H4 (cell line): ENCODE measurements around the gene BRMS1. TPM values are rescaled to one million over a fixed set of nuclear protein-coding genes. Genes with fewer than 3 reads are reported as not detected.

Experiments
- DNase-seq: peaks from one replicate; pipeline ENCODE4 v3.0.0-alpha.2; 2015; ENCODE audit warnings: low spot score
- total RNA-seq: library from RNA; depleted of rRNA; stranded (reverse); fragments of >200 nt; shearing (Covaris generic); gene quantifications from 2 replicates; pipeline ENCODE4 v1.2.3, GENCODE V29; 2014

Gene BRMS1
- total RNA-seq, 1 experiment from 2014 or later, result 88.2 TPM

DNA sequence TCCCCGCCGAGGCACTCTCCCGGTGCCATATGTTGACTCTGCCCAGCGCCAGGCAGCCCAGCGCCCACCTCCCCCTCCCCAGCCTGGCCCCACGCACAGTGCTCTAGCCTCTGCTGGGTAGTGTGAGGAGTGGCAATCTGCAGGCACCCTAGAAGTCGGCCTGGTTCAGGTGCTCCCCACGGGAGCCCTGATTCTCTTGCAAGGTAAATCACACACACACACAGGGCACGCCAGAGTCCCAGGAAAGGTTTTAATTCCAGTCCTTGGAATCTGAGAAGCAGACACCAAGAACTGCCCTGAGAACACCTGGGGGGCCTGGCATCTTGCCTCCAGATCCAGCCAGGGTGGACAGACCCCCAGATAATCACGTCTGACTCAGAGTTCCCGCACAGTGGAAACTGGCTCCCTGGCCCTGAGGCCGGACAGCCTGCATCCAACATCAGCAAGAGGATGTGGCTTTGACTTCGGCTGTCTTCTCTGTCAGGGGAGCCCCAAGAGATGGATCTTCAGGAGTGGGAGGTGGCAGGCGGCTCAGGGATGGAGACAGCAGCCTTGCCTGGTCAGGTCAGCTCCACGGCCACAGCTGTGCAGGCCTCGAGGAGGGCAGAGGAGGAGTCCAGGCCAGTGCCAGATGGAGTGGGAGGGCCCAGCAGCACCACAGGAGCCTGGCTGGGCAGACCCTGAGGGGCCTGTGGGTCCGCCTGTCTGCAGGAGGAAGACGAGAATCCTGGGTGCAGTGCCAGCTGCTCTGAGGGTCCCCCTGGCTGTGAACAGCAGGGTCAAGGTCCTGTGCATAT lies 7.6 kb downstream of the BRMS1 start:
- no peak for DNase-seq

DNA sequence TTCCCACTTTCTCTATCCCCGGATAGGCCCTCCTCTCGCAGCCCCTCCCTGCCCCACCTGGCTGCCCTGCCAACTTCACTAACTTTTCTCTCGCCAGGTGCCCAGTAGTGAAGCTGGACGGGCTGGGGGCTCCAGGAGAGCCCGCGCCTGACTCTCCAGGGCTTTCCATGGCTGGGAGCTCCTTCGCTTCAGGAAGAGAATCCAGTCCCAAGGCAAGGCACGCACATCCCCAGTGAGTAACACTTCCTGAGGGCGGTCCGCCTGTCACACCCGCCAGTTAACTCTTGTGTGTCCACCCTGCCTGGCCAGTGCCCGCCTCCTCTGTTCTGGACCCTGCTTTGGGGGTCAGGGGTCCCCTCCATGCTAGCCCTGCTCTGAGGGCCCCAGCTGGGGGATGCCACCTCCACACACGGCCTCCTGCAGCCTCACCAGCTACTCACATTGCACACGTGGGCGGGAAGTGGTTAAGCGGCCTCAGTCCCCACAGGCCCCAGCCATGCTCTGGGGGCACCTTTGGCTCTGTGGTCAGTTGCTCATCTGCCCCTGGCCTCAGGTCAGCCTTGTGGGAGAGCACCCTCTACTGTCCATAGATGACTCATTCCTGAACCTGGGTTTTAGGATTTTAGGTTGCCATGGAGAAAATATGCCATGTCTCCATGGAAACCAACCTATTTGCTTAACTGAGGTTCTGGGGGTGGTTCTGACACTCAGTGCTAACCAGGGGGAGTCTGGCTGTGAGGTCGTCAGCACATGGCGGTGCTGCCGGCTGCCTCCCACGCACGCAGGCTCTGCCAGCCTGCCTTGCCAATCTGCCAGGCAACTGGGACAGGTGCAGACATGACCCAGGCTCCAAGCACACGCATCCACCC lies 8.4 kb downstream of the BRMS1 start, which contains the start of gene RIN1:
Gene RIN1 (minus strand): TSS at position 201 of the 869 bp plus-strand sequence. CDS start 32 bp downstream, at position 169.
- DNase-seq, result peak; percentile 82

GRCh38 chr11:66335531-66336233 lies 9.2 kb downstream of the BRMS1 start:
- DNase-seq, result peak; percentile 53

DNA sequence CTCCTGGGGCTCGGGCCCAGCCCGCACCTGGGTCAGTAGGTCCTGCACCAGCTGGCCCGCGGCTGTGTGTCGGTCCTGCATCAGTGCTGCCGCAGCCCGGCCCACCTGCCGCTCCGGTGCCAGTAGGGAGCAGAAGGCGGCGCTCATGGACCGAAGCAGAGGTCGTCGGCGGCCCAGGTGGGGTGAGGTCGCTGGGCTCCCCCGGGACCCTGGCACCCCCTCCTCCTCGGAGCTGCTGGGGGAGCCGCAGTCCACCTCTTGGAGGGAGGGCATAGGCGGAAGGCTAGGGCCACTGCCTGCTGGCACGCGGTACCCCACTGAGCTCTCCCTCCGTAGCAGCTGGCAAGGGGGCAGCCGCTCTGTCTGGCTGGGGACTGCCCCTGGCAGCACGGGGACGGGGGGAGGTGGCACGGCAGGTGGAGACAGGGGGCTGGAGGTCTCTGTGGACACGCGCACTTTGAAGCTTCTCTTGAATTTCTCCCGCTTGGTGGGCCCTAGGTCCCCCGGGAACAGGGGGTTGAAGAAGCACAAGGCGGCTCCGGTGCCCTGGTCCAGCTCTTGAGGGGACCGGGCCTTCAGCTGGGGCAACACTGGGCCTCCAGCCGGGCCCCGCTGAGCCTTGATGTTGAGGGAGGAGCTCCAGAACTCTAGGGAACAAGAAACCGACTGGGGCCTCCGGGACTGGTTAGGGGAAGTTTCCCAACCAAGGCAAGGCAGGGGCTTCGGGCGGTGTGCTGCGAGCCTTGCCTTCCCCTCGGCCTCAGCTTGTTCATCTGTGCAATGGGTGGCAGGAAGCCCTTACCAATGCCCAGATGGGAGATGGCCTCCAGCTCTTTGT lies 10.1 kb downstream of the BRMS1 start:
- no peak for DNase-seq

- no peak for DNase-seq
Observed at GRCh38 chr11:66333896-66334604, 10.9 kb downstream of the BRMS1 start.

DNA sequence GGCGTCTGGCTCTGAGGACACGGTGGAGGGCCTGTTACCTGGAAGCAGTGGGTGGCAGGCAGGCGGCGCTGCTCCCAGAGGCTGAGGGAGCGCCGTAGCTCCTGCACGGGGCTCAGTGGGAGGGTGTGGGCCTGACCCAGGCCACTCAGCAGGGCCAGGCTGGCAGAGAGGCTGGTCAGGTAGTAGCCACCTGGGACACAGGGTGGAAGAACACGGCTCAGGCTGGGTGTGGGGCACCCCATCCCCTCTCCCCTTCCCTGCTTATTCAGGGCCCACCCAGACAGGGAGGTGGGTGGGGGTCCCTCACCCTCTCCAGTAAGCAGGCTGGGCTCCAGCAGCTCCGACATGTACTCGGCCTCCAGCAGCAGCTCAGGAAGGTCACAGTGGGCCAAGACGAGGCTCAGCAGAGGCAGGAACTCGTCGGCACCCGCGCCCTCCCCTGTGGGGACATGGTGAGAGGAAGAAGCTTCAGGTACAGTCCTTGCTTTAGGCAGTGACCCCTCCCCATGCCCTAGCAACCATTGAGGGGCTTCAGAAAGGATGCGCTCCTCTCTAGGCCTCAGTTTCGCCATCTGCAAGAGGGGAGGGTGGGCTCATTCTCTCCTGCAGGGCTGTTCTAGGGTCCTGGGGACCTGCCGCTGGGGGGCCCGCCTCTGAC lies 11.6 kb downstream of the BRMS1 start:
- no peak for DNase-seq

- no peak for DNase-seq
Observed at GRCh38 chr11:66332371-66333219, 12.3 kb downstream of the BRMS1 start.

DNA sequence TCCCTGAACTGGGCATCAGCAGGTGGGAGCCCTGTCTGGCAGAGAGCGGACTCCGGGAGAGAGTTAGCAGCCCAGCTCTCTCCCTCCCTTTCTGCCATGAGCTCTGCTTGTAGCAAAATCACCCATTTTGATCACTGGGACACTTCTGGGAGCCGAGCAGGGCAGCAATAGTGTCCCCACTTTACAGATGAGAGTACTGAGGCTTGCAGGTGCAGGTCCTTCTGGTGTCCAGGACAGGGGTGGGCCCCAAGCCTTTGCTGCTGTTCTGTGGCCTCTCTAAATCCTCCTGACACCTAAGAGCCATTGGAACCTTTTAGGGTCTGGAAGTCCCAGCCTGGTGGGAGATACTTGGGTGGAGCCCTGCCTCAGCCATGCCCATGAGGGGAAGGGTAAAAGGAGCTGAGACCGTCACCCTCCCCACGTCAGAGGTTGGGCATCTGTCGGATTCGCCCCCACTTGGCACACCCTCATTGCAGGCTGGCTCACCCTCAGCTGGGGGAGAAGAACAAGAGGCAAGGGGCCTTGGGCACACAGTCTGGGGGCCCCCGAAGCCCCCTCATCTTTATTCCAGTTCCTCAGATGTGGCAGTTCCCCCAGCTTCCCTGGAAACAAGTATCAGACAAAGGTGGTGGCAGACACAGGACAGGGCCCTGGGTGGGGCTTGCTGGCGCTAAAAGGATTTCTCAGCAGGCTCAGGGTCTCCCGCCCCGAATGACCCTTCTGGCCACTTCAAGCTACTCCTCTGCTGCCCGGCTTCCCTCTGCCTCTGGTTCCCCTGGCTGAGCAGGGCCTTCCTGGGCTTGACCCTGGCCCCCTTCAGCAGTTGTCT lies 13.1 kb downstream of the BRMS1 start:
- no peak for DNase-seq

DNA sequence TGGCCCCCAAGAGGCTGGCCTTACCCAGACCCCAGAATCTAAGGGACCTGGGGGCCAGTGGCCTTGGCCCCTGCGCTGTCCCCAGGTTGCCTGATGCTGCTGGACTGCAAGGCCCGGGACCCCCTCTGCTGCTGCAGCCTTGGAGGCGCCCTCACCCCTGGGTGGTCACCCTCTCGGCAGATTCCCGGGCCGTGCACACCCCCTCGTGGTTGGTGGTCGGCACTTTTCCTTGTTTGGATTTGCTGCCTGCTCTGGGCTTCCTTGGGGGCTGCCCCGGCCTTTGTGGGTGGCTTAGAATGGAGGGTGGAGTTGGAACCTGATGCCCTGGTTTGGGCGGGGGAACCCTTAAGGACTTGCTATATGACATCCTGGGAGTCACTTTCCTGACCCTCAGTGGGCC lies 14.0 kb downstream of the BRMS1 start:
- no peak for DNase-seq

GRCh38 chr11:66329165-66329673 lies 15.7 kb downstream of the BRMS1 start:
- DNase-seq, result no peak

DNA sequence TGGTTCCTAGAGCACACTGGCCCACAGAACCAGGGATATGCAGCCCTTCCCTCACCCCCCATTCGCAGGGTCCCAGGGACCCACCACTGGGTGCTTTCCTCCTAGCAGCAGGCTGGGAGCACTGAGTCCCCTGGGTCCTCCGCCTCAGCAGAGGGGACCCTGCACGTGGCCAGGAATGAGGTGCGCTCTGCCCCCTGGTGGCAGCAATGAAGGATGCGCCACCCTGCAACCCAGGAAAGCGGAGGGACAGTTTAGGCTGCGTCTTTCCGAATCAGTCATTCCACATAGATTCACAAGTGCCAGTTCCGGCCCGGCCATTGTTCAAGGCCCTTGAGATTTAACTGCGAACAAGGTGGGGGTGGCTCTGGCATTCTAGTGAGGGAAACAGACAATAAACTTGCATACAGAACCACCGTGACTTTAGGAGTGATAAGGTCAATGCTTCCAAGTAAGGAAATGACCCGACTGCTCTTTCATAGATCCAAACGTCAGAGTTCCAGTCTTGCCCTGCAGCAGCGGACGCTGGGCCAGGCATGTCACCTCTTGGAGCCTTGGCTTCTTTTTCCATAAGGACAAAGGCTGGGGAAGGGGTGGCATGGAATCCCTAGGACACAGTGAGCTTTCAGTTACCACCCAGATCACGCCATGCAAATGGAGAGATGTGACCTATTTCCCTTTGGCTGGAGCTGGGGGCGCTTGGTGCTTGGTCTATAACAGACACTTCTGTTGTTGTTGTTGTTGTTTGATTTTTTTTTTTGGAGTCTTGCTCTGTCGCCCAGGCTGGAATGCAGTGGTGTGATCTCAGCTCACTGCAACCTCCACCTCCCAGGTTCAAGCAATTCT lies 16.4 kb downstream of the BRMS1 start:
- DNase-seq, result peak; percentile 65

DNA sequence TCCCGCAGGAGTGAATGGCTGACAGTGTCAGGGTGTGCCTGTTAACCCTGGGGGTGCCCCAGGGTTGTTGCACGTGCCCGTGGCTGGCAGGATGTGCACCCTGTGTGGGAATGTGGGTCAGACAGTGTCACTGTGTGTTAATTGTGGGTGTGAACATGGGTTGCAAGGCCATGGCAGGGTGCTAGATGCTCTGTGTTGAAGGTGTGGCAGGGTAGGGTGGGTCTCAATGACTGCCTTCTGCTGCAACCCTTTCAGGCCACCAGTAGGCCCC lies 16.9 kb downstream of the BRMS1 start:
- DNase-seq, result no peak

- DNase-seq, result no peak
Observed at GRCh38 chr11:66327171-66328030, 17.5 kb downstream of the BRMS1 start.

DNA sequence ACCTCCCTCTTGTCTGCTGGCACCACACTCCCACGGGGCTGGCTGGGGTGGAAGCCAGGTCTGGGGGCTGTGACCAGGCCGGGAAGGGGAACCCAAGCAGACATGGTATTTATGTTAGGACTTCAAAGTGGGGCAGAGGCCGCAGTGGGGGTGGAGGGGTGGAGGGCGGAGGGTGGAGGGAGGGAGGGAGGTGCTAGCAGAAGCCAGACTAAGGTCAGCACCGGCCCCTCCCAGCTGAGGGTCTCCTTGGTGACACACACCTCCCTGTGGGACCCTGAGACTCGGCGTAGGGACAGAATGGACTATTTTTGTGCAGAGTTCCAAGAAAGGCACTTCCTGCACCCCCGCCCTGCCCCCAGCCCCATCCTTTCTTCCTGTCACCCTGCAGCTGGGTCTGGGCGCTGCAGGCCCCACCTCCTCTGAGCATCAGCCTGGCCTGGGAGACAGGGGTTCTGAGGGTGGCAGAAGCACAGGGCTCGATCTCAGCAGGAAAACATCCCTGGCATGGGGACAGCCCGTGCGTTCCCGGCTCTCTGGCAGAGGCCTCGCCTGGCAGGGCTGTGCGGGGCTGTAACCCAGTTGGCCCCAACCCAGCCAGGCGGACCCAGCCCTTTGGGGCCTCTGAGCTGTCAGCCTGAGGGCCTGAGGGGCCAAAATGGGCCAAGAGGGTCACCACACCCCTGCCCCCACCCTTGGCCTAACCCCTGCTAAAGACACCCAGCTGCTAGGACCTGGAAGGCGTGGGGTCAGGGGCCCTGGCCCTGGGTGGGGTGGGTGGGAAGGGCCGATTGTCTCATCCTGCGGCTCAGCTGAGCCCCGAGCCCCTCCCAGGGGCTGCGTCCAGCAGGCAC lies 18.4 kb downstream of the BRMS1 start:
- DNase-seq, result no peak

GRCh38 chr11:66325263-66325671 lies 19.6 kb downstream of the BRMS1 start:
- DNase-seq, result no peak
